Ovary (tissue), 3 donors: ENCODE data around the gene CCNL1.

Source experiments
- CTCF ChIP-seq, 3 donors: fragments of 450-650 bp in 2 of 3; fragments of 200-600 bp in 1 of 3; IDR thresholded peaks; one replicate each; pipeline versions ENCODE4 v1.5.1 to v1.8.0; 2016 to 2022; ENCODE audit warnings: antibody characterized with exemption in 3 of 3, mild to moderate bottlenecking in 1 of 3
- EP300 ChIP-seq: sonication (generic); formaldehyde crosslinking; IDR thresholded peaks from one replicate; pipeline ENCODE4 v1.6.1; 2017; ENCODE audit warnings: antibody characterized with exemption
- donor health status: DM: no; HTN: no; CAD: no.

GRCh38 chr3:157135671-157136396 is 24.1 kb downstream of the CCNL1 start:
- TF ChIP-seq CTCF (IDR thresholded peaks at IDR 0.05) (no peak), EP300 (no peak)
